ENCODE results near the gene ETS2.

ETS2 gene

GRCh38 chr21:38780879-38781278 is 24.9 kb upstream of the ETS2 start:
- DNase-seq: no peak

GRCh38 chr21:38784458-38785266 is 21.1 kb upstream of the ETS2 start:
- no peak for DNase-seq

GRCh38 chr21:38785483-38785882 is 20.2 kb upstream of the ETS2 start:
- DNase-seq: no peak

- no peak for DNase-seq
Measured at GRCh38 chr21:38787016-38787415, 18.7 kb upstream of the ETS2 start.

DNA sequence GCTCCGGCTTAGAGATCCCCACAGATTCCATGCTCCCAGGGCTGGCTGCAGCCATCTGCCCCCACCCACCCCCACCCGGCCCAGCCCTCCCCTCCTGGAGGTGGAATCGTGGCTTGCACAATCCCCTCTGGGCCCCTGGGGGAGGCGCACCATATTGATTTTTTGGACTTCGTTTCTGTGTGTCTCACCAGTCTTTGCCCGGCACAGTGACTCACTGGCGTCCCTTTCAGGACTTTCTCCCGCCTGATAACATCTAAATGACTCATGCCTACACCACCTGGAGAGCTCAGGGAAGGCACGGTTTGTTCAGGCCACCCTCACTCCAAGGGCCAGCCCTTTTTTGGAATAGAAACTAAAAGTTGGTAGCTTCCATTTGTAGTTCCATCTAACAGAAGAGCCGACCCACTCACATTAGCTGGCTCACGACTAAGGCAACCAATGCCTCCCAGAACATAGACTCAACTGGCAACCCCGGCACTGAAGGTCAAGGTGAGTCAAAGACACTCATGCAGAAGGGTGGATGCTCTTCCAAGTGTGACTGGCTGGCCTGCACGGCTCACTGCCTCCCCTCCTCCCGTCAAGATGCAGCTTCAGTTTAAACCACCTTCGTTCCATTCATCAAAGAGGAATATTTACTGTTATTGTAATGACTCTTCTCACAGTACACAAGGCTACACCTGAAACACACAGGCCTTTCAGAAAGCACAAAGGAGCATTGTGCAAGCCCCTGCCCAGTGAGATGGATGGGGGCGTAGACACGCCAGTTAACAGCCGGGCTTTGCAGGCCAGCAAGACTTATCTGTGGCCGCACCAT is 18.1 kb upstream of the ETS2 start:
- no peak for DNase-seq

GRCh38 chr21:38788275-38788905 is 17.3 kb upstream of the ETS2 start:
- DNase-seq: no peak

DNA sequence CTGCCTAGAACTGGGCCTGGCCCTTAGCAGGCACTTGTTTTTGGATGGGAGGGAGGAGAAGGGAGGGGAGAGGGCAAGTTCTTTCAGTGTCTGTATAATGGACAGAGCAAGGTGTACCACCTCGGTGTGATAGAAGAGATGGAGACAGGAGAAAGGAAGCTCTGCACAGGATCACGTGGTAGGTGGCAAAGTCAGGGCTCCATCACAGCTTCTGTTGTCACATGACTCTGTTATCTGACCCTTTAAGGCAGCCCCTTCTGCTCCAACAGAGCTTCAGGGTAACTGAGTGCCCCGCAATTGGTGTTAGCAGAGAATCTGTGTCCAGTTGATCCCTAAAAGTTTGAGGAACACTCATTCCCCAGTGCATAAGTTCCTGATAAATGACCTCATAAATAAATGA is 16.5 kb upstream of the ETS2 start:
- no peak for DNase-seq

DNA sequence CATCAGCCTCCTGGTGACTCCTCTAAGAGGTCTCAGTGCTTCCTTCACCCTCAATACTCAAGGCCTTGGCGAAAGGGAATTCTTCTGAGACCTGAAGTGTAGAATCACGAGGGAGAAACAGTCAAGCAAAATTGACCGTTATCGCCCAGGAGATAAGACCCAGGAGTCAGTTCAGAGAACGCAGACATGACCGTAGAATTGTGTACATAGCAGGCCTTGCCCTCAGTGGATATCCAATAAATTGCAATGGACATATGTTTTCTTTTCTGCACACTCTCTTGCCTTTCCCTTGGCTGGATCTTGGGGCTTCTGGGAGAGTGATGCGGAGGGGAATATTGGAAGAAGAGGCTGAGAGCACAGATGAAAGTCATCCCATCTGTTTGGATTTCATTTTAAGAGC is 15.7 kb upstream of the ETS2 start:
- no peak for DNase-seq

DNA sequence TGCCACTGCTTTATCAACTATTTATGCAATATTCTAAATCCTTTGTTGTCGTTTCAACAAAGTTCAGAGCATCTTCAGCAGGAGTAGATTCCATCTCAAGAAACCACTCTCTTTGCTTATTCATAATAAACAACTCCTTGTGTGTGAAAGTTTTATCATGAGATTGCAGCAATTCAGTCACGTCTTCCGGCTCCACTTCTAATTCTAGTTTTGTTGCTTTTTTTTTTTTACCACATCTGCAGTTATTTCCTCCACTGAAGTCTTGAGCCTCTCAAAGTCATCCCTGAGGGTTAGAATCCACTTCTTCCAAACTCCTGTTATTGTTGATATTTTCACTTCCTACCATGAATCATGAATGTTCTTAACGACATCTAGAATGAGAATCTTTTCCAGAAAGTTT is 14.8 kb upstream of the ETS2 start:
- no peak for DNase-seq

DNA sequence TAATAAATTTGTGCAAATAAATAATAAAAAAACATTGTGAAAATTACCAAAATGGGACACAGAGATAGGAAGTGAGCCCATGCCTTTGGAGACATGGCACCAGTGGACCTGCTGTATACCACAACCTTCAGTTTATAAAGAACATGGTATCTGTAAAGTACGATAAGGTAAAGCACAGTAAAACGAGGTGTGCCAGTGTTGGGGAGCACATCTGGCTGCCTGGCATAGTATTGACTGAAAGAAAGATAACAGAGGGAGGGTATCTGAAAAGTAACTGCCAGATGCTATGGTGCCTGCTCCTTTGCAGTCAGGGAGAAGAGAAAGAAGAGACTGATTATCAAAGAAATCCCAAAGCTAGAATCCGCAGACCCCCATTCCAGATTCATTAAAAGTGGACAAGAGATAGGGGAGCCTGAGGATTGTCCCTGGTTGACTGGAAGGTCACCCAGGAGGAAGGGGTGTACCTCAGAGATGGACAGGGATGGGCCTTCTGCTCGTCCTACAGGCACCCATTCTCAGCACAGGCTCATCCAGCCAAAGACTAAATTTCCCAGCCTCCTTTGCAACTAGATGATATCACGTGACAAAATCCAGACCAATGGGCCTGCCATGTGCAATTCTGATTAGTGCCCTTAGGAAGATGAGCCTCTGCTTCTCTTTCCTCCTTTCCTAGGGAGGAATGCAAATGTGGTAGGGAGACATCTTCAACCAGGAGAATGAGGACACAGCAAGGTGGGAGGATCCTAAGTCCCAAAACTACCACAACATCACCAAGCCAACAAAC is 12.9 kb upstream of the ETS2 start:
- peak; percentile 63 for DNase-seq

DNA sequence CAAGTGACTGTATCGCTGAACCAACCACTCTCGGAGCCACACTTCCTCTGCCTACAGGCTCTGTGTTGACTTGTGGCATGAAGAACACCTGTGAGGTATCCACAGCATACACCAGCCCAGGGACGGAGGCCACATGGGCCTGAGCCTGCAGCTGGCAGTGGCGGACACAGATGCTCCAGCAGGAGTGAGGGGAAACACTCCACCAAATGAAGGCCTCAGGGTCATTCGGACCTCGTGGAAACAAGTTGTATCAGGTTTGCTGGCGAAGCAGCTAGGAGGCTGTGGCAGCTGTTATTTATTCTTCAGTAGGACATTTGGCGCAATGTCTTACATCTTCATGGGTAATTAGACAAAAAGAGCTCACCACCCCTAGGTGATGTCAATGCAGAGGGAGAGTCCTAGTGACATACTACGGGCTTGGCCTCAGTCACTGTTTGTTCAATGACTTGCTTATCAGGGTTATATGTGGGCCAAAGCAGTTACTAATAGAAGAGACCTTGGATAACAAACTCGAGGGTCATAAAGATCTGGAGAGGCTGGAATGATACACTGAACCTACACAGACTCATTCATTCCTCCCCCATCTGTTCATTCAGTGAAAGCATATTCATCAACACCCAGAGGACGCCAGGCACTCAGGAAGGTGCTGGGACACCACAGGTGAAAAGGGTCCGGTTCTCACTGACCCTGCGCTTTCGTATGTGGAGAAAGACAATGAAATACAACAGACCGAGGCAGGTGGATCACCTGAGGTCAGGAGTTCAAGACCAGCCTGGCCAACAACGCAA is 11.6 kb upstream of the ETS2 start:
- DNase-seq: no peak

GRCh38 chr21:38794978-38795377 is 10.8 kb upstream of the ETS2 start:
- DNase-seq: no peak

DNA sequence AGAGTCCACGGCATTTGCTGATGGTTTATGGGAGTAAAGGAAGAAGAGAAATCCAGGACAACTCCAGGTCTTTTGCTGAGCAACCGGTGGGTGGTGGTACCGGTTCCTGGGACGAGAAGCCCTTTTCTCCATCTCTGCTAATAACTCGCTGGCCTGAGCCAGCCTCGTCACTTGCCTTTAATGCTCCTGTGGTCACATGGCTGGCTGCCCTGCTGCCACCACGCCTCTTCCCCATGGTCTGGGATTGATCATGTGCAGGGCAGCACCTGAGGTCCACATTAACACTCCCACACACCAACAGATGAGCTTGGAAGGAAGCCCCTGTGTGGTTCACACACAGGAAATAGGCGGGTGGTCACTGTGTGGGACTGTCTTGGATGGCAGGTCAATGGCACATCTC is 10.3 kb upstream of the ETS2 start:
- DNase-seq: no peak

- no peak for DNase-seq
Measured at GRCh38 chr21:38796424-38796823, 9.3 kb upstream of the ETS2 start.

- DNase-seq: peak; percentile 55
Measured at GRCh38 chr21:38797470-38797869, 8.3 kb upstream of the ETS2 start.

- DNase-seq: no peak
Measured at GRCh38 chr21:38798081-38798480, 7.6 kb upstream of the ETS2 start.

GRCh38 chr21:38798481-38798882 is 7.2 kb upstream of the ETS2 start:
- peak; percentile 52 for DNase-seq

GRCh38 chr21:38800046-38800758 is 5.5 kb upstream of the ETS2 start:
- no peak for DNase-seq

DNA sequence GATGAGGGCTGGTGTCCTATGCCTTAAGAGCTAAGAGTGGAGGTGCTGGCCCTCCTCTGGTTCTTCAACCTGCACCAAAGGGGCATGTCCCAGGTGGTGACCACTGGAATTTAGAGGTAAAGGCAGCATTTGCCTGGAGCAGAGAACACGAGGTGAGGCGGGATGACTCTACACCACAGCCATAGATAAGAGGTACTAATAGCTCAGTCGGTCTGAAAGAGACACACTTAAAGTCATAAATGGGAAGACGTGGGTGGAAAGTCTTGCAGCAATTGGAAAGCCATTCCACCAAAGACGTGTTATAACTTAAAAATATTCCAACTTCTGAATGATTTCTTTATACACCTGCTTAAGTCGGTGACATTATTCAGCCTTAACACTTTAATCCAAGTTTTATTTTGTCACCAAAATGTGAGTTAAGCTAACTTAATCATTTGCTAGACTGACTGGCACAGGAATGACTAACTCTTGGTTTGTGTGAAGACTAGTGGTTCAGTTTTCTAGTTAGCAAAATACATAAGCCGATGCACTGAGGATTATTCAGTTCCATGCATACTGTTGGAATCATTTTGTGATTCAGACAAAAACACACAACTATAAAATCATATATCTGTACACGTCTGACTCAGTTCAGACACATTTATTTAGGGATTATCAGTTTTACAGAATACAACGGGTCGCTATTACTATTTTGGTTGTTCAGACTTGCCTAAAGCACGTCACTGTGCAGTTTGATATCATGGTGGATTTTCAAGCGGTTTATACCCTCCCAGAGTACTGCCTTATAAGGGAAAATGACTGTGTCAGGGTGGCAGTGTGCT is 4.6 kb upstream of the ETS2 start:
- DNase-seq: no peak
